Spleen (tissue), 11 donors: ENCODE measurements around the gene ABHD12. TPM values are rescaled to one million over a fixed set of nuclear protein-coding genes. Genes with fewer than 3 reads are reported as not detected.

Source experiments
- DNase-seq: peaks from one replicate; pipeline ENCODE4 v3.0.0-alpha.2; 2020
- H3K27ac ChIP-seq, 8 donors: fragments of 200-600 bp; sonication (generic) in 7 of 8; 1 replicate in 4 of 8; 2 replicates in 4 of 8; pipeline versions ENCODE4 v1.5.0 to v1.8.0; 2016 to 2021; ENCODE audit warnings: inconsistent platforms in 4 of 8, mild to moderate bottlenecking in 4 of 8, moderate library complexity in 1 of 8
- H3K27me3 ChIP-seq, 7 donors: fragments of 200-600 bp; sonication (generic) in 6 of 7; replicated peaks in 1 of 7; 1 replicate in 4 of 7; 2 replicates in 3 of 7; pipeline versions ENCODE4 v1.5.0 to v1.8.0; 2016 to 2021; ENCODE audit warnings: inconsistent platforms in 3 of 7, mild to moderate bottlenecking in 1 of 7
- H3K36me3 ChIP-seq, 6 donors: fragments of 200-600 bp; sonication (generic) in 5 of 6; 1 replicate in 4 of 6; 2 replicates in 2 of 6; pipeline versions ENCODE4 v1.5.0 to v1.8.0; 2016 to 2021; ENCODE audit warnings: inconsistent platforms in 2 of 6
- H3K4me1 ChIP-seq, 6 donors: fragments of 200-600 bp; sonication (generic) in 5 of 6; 1 replicate in 3 of 6; 2 replicates in 3 of 6; pipeline versions ENCODE4 v1.5.0 to v1.8.0; 2016 to 2021; ENCODE audit warnings: inconsistent platforms in 3 of 6
- H3K4me3 ChIP-seq, 8 donors: fragments of 200-600 bp; sonication (generic) in 7 of 8; 1 replicate in 4 of 8; 2 replicates in 4 of 8; pipeline versions ENCODE4 v1.5.0 to v1.8.0; 2016 to 2021; ENCODE audit warnings: inconsistent platforms in 4 of 8, mild to moderate bottlenecking in 4 of 8, moderate library complexity in 2 of 8
- H3K9me3 ChIP-seq, 8 donors: fragments of 200-600 bp; sonication (generic) in 7 of 8; 1 replicate in 4 of 8; 2 replicates in 4 of 8; pipeline versions ENCODE4 v1.5.0 to v1.8.0; 2016 to 2021; ENCODE audit warnings: inconsistent platforms in 4 of 8
- POLR2A ChIP-seq, 3 donors: fragments of 450-650 bp; IDR thresholded peaks; one replicate each; pipeline ENCODE4 v1.5.1; 2017; ENCODE audit warnings: antibody characterized with exemption in 3 of 3, mild to moderate bottlenecking in 1 of 3
- POLR2AphosphoS5 ChIP-seq, 3 donors: sonication (generic); formaldehyde crosslinking; IDR thresholded peaks; one replicate each; pipeline ENCODE4 v1.5.1; 2017; ENCODE audit warnings: antibody characterized with exemption in 3 of 3
- WGBS, 5 donors: extraction: QIAGEN DNeasy Blood & Tissue Kit in 3 of 5; methylation state at CpG; one replicate each; pipeline versions ENCODE4 v1.1.5 to v1.1.7; 2013 to 2018; 5-methylcytosine and 5-hydroxymethylcytosine counted together
- intact Hi-C: fragments of 100-400 bp; cut with DNase I; formaldehyde crosslinking; loops from one replicate; pipeline ENCODE4 v1.15.0; 2023; ENCODE audit warnings: low total_unique reads
- polyA plus RNA-seq, 3 donors: library from polyadenylated mRNA; stranded (reverse); fragments of 200-250 nt; gene quantifications; one replicate each; pipeline ENCODE4 v1.2.1, GENCODE V29; 2013
- total RNA-seq, 7 donors: library from RNA; depleted of rRNA in 3 of 7; stranded (reverse); fragments of >200 nt in 3 of 7; fragmentation: NEBNext Ultra II Directional in 4 of 7; extraction: Animal tissue kit (Norgen Biotek cat#: 25700) in 4 of 7; gene quantifications; one replicate each; pipeline versions ENCODE4 v1.1.0 to v1.2.1, GENCODE V29; 2016 to 2021
- TF ChIP-seq, protein P1 (sequence below), 11 experiments: fragments of 200-600 bp in 7 of 11; fragments of 450-650 bp in 4 of 11; sonication (generic) in 4 of 11; IDR thresholded peaks in 8 of 11; conservative IDR thresholded peaks in 3 of 11; 1 replicate in 7 of 11; 2 replicates in 4 of 11; pipeline versions ENCODE4 v1.4.0 to v1.8.0; 2016 to 2021; ENCODE audit warnings: antibody characterized with exemption in 11 of 11, inconsistent platforms in 4 of 11, mild to moderate bottlenecking in 1 of 11
- donor health status: healthy with polysubstance abuse.
- donor health status: DM: no; HTN: no; CAD: no; lungs with moderate emphysema.
- donor health status: DM: no; HTN: no; CAD: no.
- donor health status: Bipolar disorder and iron deficiency.
- donor health status: healthy.
- donor health status: DM: no; HTN: no; CAD: no.
- donor health status: DM: yes; HTN: yes; CAD: no.

The ABHD12 gene
- total and polyA plus RNA-seq, 10 donors = 16.1 to 36.9 (median 25.3) TPM

DNA sequence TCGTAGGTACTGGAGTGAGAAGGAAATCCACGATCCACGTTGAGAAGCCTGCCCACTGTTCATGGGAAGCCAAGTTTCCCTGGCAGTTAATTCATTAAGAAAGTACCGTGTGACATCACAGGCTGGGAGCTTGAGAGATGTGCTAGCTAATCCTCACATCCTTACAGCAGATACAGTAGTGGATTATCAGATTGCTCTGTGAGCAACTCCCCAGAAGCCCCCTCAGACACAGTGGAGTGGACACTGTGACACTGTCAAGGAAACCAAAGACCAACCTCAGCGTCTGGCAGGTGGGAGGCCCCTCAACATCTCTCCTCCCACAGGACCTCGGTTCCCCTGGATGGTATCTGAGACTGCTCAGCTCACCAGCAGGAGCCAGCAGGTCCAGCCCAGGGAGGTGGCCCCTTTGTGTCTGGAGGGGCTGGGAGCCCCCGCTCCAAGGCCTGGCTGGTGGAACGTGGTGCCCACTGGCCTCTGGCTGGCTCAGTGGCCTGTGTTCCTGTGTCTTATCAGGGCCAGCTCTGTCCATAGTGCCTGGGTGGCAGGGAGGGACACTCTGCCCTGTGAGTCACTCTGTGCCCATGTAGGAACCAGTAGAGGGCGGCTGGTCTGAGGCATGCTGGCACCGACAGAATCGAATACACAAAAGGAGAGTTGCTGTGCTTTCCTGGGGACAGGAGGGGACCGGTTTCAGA lies 135.5 kb downstream of the ABHD12 start:
- Histone ChIP-seq H3K4me1 (peaks cover 0 to 51% (median 8%) of the 10 kb centered on the region in 6 donors), H3K27ac (no peak overlapping the region), H3K27me3 (no peaks in the 10 kb centered on the region), H3K4me3 (no peak overlapping the region), H3K9me3 (no peaks in the 10 kb centered on the region), H3K36me3 (peaks cover 0 to 49% (median 0%) of the 10 kb centered on the region in 6 donors)
- 86 to 95% (median 91%) methylated on average over 9 to 12 of the region's 12 CpGs for WGBS, 5 donors
- DNase-seq = no peak
- intact Hi-C loops = no loop called here
- TF ChIP-seq, protein P1, sequence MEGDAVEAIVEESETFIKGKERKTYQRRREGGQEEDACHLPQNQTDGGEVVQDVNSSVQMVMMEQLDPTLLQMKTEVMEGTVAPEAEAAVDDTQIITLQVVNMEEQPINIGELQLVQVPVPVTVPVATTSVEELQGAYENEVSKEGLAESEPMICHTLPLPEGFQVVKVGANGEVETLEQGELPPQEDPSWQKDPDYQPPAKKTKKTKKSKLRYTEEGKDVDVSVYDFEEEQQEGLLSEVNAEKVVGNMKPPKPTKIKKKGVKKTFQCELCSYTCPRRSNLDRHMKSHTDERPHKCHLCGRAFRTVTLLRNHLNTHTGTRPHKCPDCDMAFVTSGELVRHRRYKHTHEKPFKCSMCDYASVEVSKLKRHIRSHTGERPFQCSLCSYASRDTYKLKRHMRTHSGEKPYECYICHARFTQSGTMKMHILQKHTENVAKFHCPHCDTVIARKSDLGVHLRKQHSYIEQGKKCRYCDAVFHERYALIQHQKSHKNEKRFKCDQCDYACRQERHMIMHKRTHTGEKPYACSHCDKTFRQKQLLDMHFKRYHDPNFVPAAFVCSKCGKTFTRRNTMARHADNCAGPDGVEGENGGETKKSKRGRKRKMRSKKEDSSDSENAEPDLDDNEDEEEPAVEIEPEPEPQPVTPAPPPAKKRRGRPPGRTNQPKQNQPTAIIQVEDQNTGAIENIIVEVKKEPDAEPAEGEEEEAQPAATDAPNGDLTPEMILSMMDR (IDR thresholded peaks at IDR 0.05 in 8 of 11, conservative IDR thresholded peaks at IDR 0.05 in 3 of 11) = no peak

- TF ChIP-seq POLR2AphosphoS5 (IDR thresholded peaks at IDR 0.05) (no peak), POLR2A (IDR thresholded peaks at IDR 0.05) (no peak)
- TF ChIP-seq, protein P1 (IDR thresholded peaks at IDR 0.05 in 8 of 11, conservative IDR thresholded peaks at IDR 0.05 in 3 of 11) = no peak
- no peak overlapping the region for H3K4me3 ChIP-seq
- H3K27ac ChIP-seq = no peak overlapping the region
- H3K27me3 ChIP-seq = no peaks in the 10 kb centered on the region
- H3K4me1 ChIP-seq = peaks cover 0 to 57% (median 12%) of the 10 kb centered on the region in 6 donors
- WGBS, 5 donors = 81 to 90% (median 85%) methylated on average over 5 of the region's 5 CpGs
- intact Hi-C loops = no loop called here
- H3K9me3 ChIP-seq = no peaks in the 10 kb centered on the region
- no peak for DNase-seq
- peaks cover 0 to 43% (median 0%) of the 10 kb centered on the region in 6 donors for H3K36me3 ChIP-seq
Observed at GRCh38 chr20:25254571-25254970, 136.1 kb downstream of the ABHD12 start.

DNA sequence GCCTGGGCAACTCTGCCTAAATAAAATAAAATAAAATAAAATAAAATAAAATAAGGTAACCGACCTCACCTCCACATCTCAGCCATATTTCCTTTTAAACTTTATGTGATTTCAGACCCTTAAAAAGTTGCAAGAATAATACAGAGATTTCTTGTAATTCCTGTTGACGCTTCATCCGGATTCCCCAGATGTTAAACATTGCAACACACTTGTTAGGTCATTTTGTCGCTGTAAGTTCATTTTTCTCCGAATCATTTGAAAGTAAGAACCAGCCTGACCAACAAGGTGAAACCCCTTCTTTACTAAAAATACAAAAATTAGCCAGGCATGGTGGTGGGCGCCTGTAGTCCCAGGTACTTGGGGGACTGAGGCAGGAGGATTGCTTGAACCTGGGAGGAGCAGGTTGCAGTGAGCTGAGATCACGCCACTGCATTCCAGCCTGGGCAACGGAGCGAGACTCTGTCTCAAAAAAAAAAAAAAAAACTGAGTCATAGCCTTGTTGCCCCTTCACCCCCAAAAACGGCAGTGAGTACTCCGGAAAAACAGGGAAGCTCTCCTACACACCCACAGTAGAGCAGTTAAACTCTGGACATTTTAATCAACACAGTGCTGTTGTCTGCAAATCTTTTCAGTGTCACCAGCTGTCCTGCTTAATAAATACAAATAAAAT lies 136.9 kb downstream of the ABHD12 start:
- DNase-seq = no peak
- intact Hi-C loops = no loop called here
- H3K27me3 ChIP-seq = no peaks in the 10 kb centered on the region
- TF ChIP-seq POLR2A (IDR thresholded peaks at IDR 0.05) (no peak), POLR2AphosphoS5 (IDR thresholded peaks at IDR 0.05) (no peak)
- TF ChIP-seq, protein P1 (IDR thresholded peaks at IDR 0.05 in 8 of 11, conservative IDR thresholded peaks at IDR 0.05 in 3 of 11) = no peak
- H3K4me1 ChIP-seq = peaks cover 5 to 65% (median 20%) of the 10 kb centered on the region in 6 donors
- H3K9me3 ChIP-seq = no peaks in the 10 kb centered on the region
- 75 to 93% (median 83%) methylated on average over 11 of the region's 11 CpGs for WGBS, 5 donors
- H3K36me3 ChIP-seq = peaks cover 0 to 35% (median 0%) of the 10 kb centered on the region in 6 donors
- no peak overlapping the region for H3K27ac ChIP-seq
- H3K4me3 ChIP-seq = no peak overlapping the region

DNA sequence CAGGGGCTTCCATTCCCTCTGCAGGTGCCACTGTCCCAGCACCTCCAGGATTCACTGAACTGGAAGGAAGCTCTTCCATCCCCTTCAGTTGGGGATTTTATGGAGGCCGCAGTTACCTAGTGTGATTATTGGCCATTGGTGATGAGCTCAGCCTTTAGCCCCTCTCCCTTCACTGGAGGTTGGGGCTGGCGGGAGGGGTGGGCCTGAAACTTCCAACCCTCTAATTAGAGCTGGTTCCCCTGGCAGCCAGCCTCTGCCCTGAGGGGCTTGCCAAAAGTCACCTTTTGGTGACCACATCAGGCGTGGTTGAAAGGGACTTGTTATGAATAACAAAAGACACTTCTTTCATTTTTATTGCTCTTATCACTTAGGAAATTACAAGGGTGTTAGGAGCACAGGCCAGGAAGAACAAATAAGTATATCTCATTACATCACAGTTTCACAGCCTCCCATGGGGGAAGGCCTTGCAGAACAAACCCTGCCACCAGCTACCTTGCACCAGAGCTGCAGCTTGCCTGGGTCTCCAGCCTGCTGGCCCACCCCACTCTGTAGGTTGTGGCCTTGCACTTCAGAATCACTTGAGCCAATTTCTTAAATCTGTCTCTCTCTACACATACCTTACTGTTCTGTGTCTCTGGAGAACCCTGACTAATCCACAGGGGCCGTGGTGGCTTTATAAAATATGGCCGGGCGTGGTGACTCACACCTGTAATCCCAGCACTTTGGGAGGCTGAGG lies 137.8 kb downstream of the ABHD12 start:
- WGBS, 5 donors = 73 to 94% (median 84%) methylated on average over 6 of the region's 6 CpGs
- TF ChIP-seq, protein P1 (IDR thresholded peaks at IDR 0.05 in 8 of 11, conservative IDR thresholded peaks at IDR 0.05 in 3 of 11) = no peak
- TF ChIP-seq POLR2A (IDR thresholded peaks at IDR 0.05) = no peak
- no peak for TF ChIP-seq POLR2AphosphoS5 (IDR thresholded peaks at IDR 0.05)
- intact Hi-C loops = no loop called here
- no peaks in the 10 kb centered on the region for H3K27me3 ChIP-seq
- no peak for DNase-seq
- no peaks in the 10 kb centered on the region for H3K9me3 ChIP-seq
- H3K36me3 ChIP-seq = peaks cover 0 to 29% (median 0%) of the 10 kb centered on the region in 6 donors
- no peak overlapping the region for H3K27ac ChIP-seq
- no peak overlapping the region for H3K4me3 ChIP-seq
- peaks cover 6 to 62% (median 23%) of the 10 kb centered on the region in 6 donors for H3K4me1 ChIP-seq
